Measurements from ENCODE around the gene SLC25A13. TPM values are rescaled to one million over a fixed set of nuclear protein-coding genes. Genes with fewer than 3 reads are reported as not detected.
A peak's percentile ranks its signal among the peaks of the same experiment; 100 is the strongest.
"Not testable (repeated sequence)": the region's sequence is repeated elsewhere in the genome, so short reads cannot be mapped to it uniquely, and the experiment has no call there.

The SLC25A13 gene, protein sequence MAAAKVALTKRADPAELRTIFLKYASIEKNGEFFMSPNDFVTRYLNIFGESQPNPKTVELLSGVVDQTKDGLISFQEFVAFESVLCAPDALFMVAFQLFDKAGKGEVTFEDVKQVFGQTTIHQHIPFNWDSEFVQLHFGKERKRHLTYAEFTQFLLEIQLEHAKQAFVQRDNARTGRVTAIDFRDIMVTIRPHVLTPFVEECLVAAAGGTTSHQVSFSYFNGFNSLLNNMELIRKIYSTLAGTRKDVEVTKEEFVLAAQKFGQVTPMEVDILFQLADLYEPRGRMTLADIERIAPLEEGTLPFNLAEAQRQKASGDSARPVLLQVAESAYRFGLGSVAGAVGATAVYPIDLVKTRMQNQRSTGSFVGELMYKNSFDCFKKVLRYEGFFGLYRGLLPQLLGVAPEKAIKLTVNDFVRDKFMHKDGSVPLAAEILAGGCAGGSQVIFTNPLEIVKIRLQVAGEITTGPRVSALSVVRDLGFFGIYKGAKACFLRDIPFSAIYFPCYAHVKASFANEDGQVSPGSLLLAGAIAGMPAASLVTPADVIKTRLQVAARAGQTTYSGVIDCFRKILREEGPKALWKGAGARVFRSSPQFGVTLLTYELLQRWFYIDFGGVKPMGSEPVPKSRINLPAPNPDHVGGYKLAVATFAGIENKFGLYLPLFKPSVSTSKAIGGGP
- total RNA-seq (2014; rRNA removed; shearing (Covaris generic); ENCODE audit: low replicate concordance), result 30.7 and 45.0 TPM in 2 replicates

- DNase-seq (ENCODE audit: low read depth), result peak; percentile 92
- in situ Hi-C loops (cut with HindIII; ENCODE audit: low pct_unique_long_range_greater_than_20kb, low sequenced_read_pairs), result no loop called here
Observed at GRCh38 chr7:96321658-96322372, at the start of gene SLC25A13. SLC25A13 (minus strand) TSS chr7:96322098; CDS start chr7:96321956, 142 bp downstream.

- DNase-seq (ENCODE audit: low read depth); in situ Hi-C loops (cut with HindIII; ENCODE audit: low pct_unique_long_range_greater_than_20kb, low sequenced_read_pairs): not testable (repeated sequence)
Observed at GRCh38 chr7:96365916-96366315, 44.0 kb upstream of the SLC25A13 start.

DNA sequence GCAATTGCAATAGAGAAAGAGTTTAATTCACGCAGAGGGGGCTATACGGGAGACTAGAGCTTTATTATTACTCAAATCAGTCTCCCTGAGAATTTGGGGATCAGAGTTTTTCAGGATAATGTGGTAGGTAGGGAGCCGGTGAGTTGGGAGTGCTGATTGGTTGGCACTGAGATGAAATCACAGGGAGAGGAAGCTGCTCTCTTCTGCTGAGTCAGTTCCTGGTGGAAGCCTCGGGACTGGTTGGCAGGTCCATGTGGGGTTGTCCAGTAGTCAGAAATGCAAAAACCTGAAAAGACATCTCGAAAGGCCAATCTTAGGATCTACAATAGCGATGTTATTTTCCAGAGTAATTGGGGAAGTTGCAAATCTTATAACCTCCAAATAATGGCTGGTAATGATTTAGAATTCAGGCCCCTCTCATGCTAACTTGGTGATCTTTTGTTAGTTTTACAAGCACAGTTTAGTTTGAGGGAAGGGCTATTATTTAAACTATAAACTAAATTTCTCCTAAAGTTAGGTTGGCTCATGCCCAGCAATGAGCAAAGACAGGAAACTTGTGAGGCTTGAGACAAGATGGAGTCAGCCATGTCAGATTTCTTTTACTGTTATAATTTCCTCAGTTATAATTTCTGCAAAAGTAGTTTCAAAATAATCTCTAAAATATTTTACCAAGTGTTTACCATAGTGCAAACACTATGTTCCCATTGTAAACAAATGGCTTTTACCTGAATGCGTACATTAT, 39.4 kb upstream of the SLC25A13 start:
- no peak for DNase-seq (ENCODE audit: low read depth)
- in situ Hi-C loops (cut with HindIII; ENCODE audit: low pct_unique_long_range_greater_than_20kb, low sequenced_read_pairs), result no loop called here

- no peak for DNase-seq (ENCODE audit: low read depth)
- in situ Hi-C loops (cut with HindIII; ENCODE audit: low pct_unique_long_range_greater_than_20kb, low sequenced_read_pairs), result no loop called here
Observed at GRCh38 chr7:96359876-96360275, 38.0 kb upstream of the SLC25A13 start.

DNA sequence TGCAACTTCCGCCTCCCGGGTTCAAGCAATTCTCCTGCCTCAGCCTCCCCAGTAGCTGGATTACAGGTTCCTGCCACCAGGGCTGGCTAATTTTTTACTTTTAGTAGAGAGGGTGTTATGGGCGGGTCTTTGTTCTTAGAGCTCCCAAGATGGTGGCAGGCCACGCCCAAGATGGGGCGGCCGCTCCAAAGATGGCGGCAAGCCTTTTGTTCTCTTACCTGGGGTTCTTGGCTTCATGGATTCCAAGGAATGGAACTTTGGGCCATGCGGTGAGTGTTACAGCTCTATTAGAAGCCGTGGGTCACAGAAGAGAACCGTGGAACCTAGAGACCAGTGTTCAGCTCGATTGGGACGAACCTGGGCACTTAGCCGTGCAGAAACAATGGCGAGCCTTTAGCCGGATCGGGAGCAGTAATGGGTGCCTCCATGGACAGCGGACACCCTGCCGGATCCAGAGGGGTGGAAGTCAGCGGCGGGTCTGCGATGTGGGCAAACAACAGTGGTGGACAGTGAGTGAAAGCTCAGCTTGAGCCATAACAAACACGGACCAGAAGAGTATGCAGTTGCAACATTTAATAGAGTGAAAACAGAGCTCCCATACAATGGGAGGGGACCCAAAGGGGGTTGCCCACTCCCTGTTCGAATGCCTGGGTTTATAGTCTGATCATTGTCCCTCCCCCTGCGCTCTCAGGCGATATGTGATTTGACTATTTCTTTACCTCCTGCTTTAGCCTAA, 36.5 kb upstream of the SLC25A13 start:
- in situ Hi-C loops (cut with HindIII; ENCODE audit: low pct_unique_long_range_greater_than_20kb, low sequenced_read_pairs); DNase-seq (ENCODE audit: low read depth): not testable (repeated sequence)

GRCh38 chr7:96355990-96356506, 34.1 kb upstream of the SLC25A13 start:
- DNase-seq (ENCODE audit: low read depth), result no peak
- in situ Hi-C loops (cut with HindIII; ENCODE audit: low pct_unique_long_range_greater_than_20kb, low sequenced_read_pairs), result no loop called here

DNA sequence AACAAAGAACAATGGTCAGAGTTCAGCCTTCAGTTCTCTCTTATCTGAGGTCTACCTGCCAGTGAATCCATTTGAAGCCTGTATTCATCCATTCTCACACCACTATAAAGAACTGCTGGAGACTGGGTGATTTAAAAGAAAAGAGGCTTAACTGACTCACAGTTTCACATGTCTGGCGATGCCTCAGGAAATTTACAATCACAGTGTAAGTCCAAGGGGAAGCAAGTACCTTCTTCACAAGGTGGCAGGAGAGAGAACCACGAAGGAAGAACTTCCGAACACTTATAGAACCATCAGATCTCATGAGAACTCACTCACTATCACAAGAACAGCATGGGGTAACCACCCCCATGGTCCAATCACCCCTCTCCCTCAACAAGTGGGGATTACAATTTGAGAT, 33.0 kb upstream of the SLC25A13 start:
- in situ Hi-C loops (cut with HindIII; ENCODE audit: low pct_unique_long_range_greater_than_20kb, low sequenced_read_pairs), result no loop called here
- no peak for DNase-seq (ENCODE audit: low read depth)

DNA sequence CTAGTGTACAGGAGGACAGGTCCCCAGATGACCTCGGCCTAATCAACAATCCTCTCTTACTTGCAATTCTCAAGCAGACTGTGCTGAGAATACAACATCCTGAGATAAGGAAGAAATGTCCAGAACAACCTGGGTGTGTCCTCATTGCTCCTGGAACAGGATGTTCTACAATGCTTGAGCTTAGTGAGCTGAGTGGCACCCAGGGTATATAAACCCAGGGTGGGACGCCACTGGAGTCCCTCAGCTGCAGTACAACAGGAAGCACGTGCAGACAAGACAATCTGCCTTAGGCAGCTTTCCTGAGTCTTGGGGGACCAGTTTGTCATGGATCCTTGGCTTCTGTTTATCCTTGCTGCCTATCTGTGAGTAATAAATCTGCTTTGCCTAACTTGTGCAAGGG, 27.7 kb upstream of the SLC25A13 start:
- no peak for DNase-seq (ENCODE audit: low read depth)
- in situ Hi-C loops (cut with HindIII; ENCODE audit: low pct_unique_long_range_greater_than_20kb, low sequenced_read_pairs), result no loop called here

DNA sequence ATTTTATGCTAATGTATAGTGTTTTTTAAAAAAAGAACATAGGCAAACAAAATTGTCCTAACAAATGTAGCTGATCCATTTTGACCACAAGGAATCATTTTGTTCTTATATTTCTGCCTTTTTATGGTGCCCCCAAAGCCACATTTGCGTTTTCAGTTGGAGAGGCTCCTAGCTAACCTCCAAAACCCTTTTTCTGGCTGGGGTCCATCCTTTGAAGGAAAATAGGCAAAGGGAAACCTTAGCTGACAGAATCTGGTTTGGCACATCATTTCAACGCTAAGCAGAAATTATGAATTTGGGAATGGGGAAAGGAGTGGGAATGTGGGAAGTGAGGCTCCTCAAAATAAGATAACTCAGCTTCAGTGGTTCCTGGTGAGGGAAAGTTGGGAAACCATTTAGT, 25.6 kb upstream of the SLC25A13 start:
- in situ Hi-C loops (cut with HindIII; ENCODE audit: low pct_unique_long_range_greater_than_20kb, low sequenced_read_pairs), result no loop called here
- DNase-seq (ENCODE audit: low read depth), result no peak

DNA sequence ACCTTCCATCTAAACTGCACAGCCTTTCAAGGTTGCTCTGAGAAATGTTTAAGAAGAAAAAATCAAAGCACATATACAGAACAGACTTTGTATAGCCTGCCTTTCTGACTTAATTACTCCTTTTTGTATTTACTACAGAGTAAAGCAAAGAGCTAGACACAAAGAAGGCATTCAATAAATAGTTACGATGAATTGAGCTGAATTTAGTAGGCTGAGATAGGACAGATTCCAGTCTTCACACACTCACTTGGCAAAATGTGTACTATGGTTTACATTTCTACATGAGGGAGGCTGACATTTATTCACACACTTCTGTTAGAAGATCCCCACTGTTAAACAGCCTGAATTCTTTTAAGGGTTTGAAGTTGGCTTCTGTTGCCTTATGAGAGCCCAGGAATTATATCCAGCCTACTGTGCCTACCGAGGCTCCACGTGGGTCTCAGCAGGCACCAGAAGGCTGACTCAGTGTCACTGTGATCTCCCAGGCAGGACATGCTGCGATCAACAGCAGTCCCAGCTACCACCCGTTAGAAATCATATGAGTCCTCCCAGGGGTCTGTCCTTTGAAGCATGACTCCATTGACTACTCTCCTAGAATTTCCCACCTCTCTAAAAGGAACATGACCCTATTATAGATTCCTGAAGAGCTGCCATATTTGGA, 24.5 kb upstream of the SLC25A13 start:
- in situ Hi-C loops (cut with HindIII; ENCODE audit: low pct_unique_long_range_greater_than_20kb, low sequenced_read_pairs), result no loop called here

DNA sequence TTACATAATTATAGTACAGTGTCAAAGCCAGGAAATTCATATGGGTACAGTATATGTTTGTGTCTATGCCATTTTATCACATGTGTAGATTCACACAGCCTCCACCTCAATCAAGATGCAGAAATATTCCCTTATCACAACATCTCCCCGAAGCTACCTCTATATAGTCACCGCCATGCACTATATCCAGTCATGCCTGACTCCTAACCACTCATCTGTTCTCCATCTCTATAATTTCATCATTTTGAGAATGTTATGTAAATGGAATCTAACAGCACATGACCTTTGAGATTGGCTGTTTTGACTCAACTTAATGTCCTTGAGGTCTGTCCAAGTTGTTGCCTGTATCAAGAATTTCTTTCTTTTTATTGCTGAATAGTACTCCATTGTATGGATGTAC, 22.3 kb upstream of the SLC25A13 start:
- in situ Hi-C loops (cut with HindIII; ENCODE audit: low pct_unique_long_range_greater_than_20kb, low sequenced_read_pairs), result no loop called here
- DNase-seq (ENCODE audit: low read depth), result no peak

More for the DNA sequence above, 24.5 kb upstream of the SLC25A13 start:
- DNase-seq (ENCODE audit: low read depth), result no peak

GRCh38 chr7:96342049-96342448, 20.2 kb upstream of the SLC25A13 start:
- in situ Hi-C loops (cut with HindIII; ENCODE audit: low pct_unique_long_range_greater_than_20kb, low sequenced_read_pairs), result no loop called here
- DNase-seq (ENCODE audit: low read depth), result no peak

- in situ Hi-C loops (cut with HindIII; ENCODE audit: low pct_unique_long_range_greater_than_20kb, low sequenced_read_pairs), result no loop called here
- DNase-seq (ENCODE audit: low read depth), result no peak
Observed at GRCh38 chr7:96337519-96337918, 15.6 kb upstream of the SLC25A13 start.

- in situ Hi-C loops (cut with HindIII; ENCODE audit: low pct_unique_long_range_greater_than_20kb, low sequenced_read_pairs), result no loop called here
- no peak for DNase-seq (ENCODE audit: low read depth)
Observed at GRCh38 chr7:96332325-96332724, 10.4 kb upstream of the SLC25A13 start.

GRCh38 chr7:96331775-96332174, 9.9 kb upstream of the SLC25A13 start:
- in situ Hi-C loops (cut with HindIII; ENCODE audit: low pct_unique_long_range_greater_than_20kb, low sequenced_read_pairs), result no loop called here

DNA sequence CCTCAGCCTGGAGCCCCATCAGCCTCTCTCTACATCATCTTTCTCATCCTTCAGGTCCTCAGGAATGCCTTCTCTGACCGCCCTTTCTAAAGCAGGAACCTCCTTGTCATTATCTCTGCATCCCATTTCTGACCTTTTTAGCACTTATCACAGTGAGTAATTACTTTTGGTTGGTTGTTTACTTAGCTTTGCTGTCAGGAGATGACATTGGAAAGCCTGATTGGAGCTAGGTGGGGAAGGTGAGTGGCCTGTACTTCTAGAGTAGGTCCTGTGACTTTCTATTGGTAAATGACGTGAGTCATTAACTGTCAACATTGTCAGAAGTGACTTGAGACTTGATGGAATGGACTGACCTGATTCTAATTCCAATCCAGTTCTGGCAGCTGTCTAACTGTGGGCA, 9.3 kb upstream of the SLC25A13 start:
- DNase-seq (ENCODE audit: low read depth), result peak; percentile 8
- in situ Hi-C loops (cut with HindIII; ENCODE audit: low pct_unique_long_range_greater_than_20kb, low sequenced_read_pairs), result no loop called here

More at GRCh38 chr7:96331775-96332174, 9.9 kb upstream of the SLC25A13 start:
- no peak for DNase-seq (ENCODE audit: low read depth)

- in situ Hi-C loops (cut with HindIII; ENCODE audit: low pct_unique_long_range_greater_than_20kb, low sequenced_read_pairs), result no loop called here
Observed at GRCh38 chr7:96330193-96330592, 8.3 kb upstream of the SLC25A13 start.

More at GRCh38 chr7:96330193-96330592, 8.3 kb upstream of the SLC25A13 start:
- no peak for DNase-seq (ENCODE audit: low read depth)

All from Caki2 (cell line).